Epidermal melanocyte (primary cell): Measurements from ENCODE around the gene APOC3.
"Not testable (repeated sequence)": the region's sequence is repeated elsewhere in the genome, so short reads cannot be mapped to it uniquely, and the experiment has no call there.

Experiments
- DNase-seq: peaks from one replicate; pipeline ENCODE4 v3.0.0; 2011; ENCODE audit warnings: low spot score; ENCODE audit not compliant: insufficient read length

The APOC3 gene

GRCh38 chr11:116829525-116830183, at the start of gene APOC3:
TSS of gene APOC3 (plus strand) at chr11:116829907. CDS start at chr11:116830583, 676 bp downstream.
- no peak for DNase-seq

DNA sequence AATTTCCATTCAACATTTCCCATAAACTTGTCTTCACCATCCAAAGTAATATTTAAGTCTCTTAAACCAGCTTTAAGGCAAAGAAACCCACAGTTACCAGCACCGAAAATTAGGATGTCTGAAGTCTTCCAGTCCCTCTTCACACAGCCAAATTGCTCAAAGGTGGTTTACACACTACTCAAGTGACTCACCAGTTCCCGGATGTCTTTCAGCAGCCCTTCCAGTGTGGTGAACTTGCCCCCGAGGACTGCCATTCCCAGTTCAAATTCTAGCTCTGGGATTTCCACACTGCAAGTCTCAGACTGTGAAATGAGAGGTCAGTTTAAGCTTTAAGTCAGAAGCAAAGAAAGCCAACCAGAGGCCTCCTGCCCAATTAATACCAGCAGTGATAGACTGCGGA, 47.0 kb upstream of the APOC3 start:
- no peak for DNase-seq

GRCh38 chr11:116786326-116786725, 43.4 kb upstream of the APOC3 start:
- no peak for DNase-seq

DNA sequence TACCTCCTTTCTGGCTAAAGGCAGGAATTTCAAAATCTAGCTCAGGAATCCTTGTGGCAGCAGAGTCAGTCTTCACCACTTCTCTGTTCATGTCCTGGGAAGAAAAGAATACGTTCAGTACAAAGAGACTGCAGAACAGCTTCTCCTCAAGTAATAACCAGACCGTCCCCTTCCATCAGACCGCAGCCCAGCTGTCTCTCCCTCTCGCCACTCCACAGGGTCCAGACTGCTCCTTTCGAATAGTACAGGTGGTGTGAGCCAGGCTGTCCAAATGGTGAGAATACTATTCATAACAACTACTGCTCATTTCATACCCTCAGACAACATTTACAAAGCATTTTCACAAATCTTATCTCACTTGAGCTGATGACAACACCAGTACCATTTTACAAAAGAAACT, 42.7 kb upstream of the APOC3 start:
- no peak for DNase-seq

GRCh38 chr11:116787436-116787785, 42.3 kb upstream of the APOC3 start:
- no peak for DNase-seq

GRCh38 chr11:116787786-116788486, 41.8 kb upstream of the APOC3 start, which contains the start of gene ZPR1:
TSS of gene ZPR1 (minus strand) at chr11:116788023. CDS start at chr11:116787990, 33 bp downstream.
- peak; percentile 85 for DNase-seq

GRCh38 chr11:116788534-116788933, 41.2 kb upstream of the APOC3 start:
- no peak for DNase-seq

- no peak for DNase-seq
These were observed 40.7 kb upstream of the APOC3 start for GRCh38 chr11:116788975-116789374.

DNA sequence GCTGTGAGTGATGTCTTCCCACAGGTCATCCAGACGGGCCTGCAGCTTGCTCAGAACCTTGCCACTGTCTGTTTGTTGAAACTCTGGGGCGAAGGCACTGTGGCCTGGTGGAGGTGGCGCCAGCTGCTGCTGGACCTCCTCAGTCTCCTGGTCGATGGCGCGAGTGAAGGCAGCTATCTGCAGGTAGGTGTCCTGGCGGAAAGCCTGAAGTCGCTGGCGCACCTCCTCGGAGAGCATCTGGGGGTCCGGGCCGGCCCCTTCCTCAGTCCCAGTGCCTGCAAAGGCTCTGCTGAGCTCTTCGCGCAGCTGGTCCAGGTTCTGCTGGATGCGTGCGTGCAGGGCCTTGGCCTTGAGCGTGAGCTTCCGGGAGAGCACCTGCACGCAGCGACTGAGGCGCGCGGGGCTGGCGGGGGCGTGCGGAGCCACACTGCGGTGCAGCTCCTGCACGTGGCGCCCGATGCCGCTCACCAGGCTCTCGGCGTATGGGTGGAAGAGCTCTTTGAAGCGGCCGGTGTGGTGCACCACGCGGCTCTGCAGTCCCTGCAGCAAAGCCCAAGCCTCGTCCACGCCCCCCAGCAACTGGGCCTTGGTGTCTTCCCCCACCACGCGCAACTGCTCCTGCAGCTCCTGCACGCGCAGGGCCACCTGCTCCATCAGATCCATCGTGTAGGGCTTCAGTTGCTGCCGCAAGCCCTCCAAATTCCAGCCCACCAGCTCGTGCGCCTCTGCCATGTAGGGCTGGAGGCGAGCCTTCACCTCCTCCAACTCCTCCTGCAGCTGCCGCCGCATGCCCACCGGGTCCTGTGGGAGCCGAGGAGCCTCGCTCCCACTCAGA, 39.3 kb upstream of the APOC3 start:
- DNase-seq = no peak

- peak; percentile 89 for DNase-seq
These were observed 38.5 kb upstream of the APOC3 start for GRCh38 chr11:116791002-116791812.

DNA sequence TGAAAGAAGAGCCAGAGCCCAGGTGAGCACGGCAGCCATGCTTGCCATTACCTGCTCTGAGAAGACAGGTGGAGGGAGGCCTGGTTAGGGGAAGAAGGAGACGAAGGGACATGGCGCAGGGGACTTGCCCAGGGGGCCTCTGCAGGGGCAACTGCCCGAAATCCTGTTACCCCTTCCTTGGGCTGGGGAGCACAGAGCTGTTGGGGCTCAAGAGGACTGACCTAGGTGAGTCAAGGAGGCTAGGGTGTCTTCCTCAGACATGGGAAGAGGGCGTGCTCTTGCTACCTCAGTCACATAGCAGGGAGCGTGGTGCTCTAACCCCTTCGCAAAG, 37.9 kb upstream of the APOC3 start, which contains the start of gene APOA5:
Gene APOA5, minus strand, starts transcription at position 67 of the 331 bp plus-strand sequence. Its CDS starts 19 bp downstream, at position 48.
- no peak for DNase-seq

GRCh38 chr11:116792144-116792868, 37.4 kb upstream of the APOC3 start:
- no peak for DNase-seq

- DNase-seq = no peak
These were observed 36.6 kb upstream of the APOC3 start for GRCh38 chr11:116792869-116793771.

DNA sequence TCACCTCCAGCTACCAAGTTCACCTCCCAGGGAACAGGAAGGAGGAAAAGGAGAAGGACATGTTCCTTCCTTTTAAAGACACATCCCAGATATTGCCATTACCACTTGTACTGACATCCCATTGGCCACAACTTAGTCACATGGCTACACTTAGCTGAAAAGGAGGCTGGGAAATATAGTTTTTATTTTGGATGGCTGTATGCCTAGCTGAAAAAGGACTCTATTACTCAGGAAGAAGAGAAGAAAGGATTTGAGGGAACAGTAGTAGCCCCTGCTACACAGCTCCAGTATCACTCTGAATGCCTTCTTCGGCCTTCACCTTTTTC, 36.0 kb upstream of the APOC3 start:
- DNase-seq = no peak

DNA sequence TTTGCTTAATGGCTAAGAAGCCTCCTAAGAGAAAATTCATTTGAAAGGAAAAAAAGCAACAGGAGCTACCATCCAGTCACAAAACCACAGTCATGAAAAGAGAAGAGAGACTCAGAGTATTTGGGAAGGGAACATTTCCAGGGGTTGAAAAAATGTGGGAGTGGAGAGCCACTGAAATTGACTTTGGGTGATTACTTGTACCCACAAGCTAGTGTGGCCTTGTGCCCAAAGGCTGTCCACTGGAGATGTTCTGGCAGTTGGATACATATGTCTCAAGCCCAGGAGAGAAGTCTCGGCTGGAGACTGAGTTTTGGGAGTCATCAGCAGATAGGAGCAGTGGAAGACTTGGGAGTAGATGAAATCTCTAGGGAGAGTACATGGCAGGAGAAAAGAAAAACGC, 34.9 kb upstream of the APOC3 start:
- DNase-seq = no peak

GRCh38 chr11:116796548-116796947, 33.2 kb upstream of the APOC3 start:
- DNase-seq = no peak

- no peak for DNase-seq
These were observed 31.9 kb upstream of the APOC3 start for GRCh38 chr11:116797816-116798215.

GRCh38 chr11:116798368-116798767, 31.3 kb upstream of the APOC3 start:
- DNase-seq = no peak

- DNase-seq = no peak
These were observed 29.1 kb upstream of the APOC3 start for GRCh38 chr11:116800610-116801009.

DNA sequence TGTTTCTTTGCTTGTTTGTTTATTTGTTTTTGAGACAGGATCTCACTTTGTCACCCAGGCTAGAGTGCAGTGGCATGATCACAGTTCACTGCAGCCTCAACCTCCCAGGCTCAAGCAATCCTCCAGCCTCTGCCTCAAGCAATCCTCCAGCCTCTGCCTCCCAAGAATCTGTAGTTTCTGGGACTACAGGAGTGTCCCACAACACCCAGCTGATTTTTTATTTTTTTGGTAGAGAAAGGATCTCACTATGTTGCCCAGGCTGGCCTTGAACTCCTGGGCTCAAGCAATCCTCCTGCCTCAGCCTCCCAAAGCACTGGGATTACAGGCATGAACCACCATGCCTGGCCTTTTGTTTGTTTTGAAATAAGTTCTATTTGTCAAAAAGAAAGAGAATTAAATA, 28.0 kb upstream of the APOC3 start:
- DNase-seq = not testable (repeated sequence)
